H9 (cell line): ENCODE measurements around the gene RBM15. TPM values are rescaled to one million over a fixed set of nuclear protein-coding genes. Genes with fewer than 3 reads are reported as not detected.

ENCODE experiments used
- DNase-seq: peaks from one replicate; pipeline ENCODE4 v3.0.0-alpha.2; 2017
- H2AFZ ChIP-seq: one replicate; pipeline ENCODE4 v1.6.1; 2013; ENCODE audit warnings: mild to moderate bottlenecking, low read length, control low read depth, moderate library complexity
- H2AK5ac ChIP-seq: 2 replicates; pipeline ENCODE4 v1.6.1; 2013; ENCODE audit warnings: low read length, control low read depth, mixed read lengths; ENCODE audit not compliant: insufficient read length
- H2BK120ac ChIP-seq: one replicate; pipeline ENCODE4 v1.6.1; 2013; ENCODE audit warnings: low read depth, mild to moderate bottlenecking, low read length, control low read depth, inconsistent platforms; ENCODE audit not compliant: poor library complexity, severe bottlenecking
- H2BK12ac ChIP-seq: 2 replicates; pipeline ENCODE4 v1.6.1; 2013; ENCODE audit warnings: low read length, control low read depth, mixed read lengths, low read depth; ENCODE audit not compliant: insufficient read length
- H2BK15ac ChIP-seq: 2 replicates; pipeline ENCODE4 v1.6.1; 2013; ENCODE audit warnings: low read depth, low read length, control low read depth
- H2BK20ac ChIP-seq: one replicate; pipeline ENCODE4 v1.6.1; 2013; ENCODE audit warnings: low read depth, mild to moderate bottlenecking, low read length, control low read depth, inconsistent platforms; ENCODE audit not compliant: poor library complexity, severe bottlenecking
- H2BK5ac ChIP-seq: 2 replicates; pipeline ENCODE4 v1.6.1; 2013; ENCODE audit warnings: low read length, control low read depth, mixed read lengths; ENCODE audit not compliant: insufficient read length
- H3K14ac ChIP-seq: 2 replicates; pipeline ENCODE4 v1.6.1; 2013; ENCODE audit warnings: low read length, control low read depth; ENCODE audit not compliant: insufficient read depth
- H3K18ac ChIP-seq: 2 replicates; pipeline ENCODE4 v1.6.1; 2013; ENCODE audit warnings: low read depth, mild to moderate bottlenecking, mixed read lengths, low read length, control low read depth; ENCODE audit not compliant: insufficient read length
- H3K23ac ChIP-seq: 2 replicates; pipeline ENCODE4 v1.6.1; 2013; ENCODE audit warnings: low read length, control low read depth, mixed read lengths, low read depth; ENCODE audit not compliant: insufficient read length
- H3K23me2 ChIP-seq: 2 replicates; pipeline ENCODE4 v1.6.1; 2013; ENCODE audit warnings: low read depth, mild to moderate bottlenecking, mixed read lengths, low read length, control low read depth; ENCODE audit not compliant: insufficient read length, poor library complexity, severe bottlenecking
- H3K27ac ChIP-seq: 2 replicates; pipeline ENCODE4 v1.5.1; 2013; ENCODE audit warnings: low read length, control low read depth, mixed read lengths, low read depth; ENCODE audit not compliant: insufficient read length
- H3K27me3 ChIP-seq: 2 replicates; pipeline ENCODE4 v1.6.1; 2013; ENCODE audit warnings: low read length, control low read depth, inconsistent platforms; ENCODE audit not compliant: insufficient read depth
- H3K4ac ChIP-seq: 2 replicates; pipeline ENCODE4 v1.6.1; 2013; ENCODE audit warnings: low read depth, mild to moderate bottlenecking, control low read depth, inconsistent platforms, low read length, moderate library complexity
- H3K4me1 ChIP-seq: 2 replicates; pipeline ENCODE4 v1.6.1; 2013; ENCODE audit warnings: low read length, control low read depth, inconsistent platforms; ENCODE audit not compliant: insufficient read depth
- H3K4me2 ChIP-seq: 2 replicates; pipeline ENCODE4 v1.6.1; 2013; ENCODE audit warnings: low read length, control low read depth, mixed read lengths; ENCODE audit not compliant: insufficient read length, insufficient read depth
- H3K56ac ChIP-seq: 2 replicates; pipeline ENCODE4 v1.6.1; 2013; ENCODE audit warnings: low read depth, mild to moderate bottlenecking, mixed read lengths, low read length, control low read depth; ENCODE audit not compliant: insufficient read length
- H3K79me1 ChIP-seq: 2 replicates; pipeline ENCODE4 v1.6.1; 2013; ENCODE audit warnings: low read depth, mild to moderate bottlenecking, moderate library complexity, low read length, control low read depth, inconsistent platforms; ENCODE audit not compliant: insufficient read depth, poor library complexity, severe bottlenecking
- H3K79me2 ChIP-seq: 2 replicates; pipeline ENCODE4 v1.6.1; 2013; ENCODE audit warnings: low read length, control low read depth, inconsistent platforms; ENCODE audit not compliant: insufficient read depth
- H3K9ac ChIP-seq: 2 replicates; pipeline ENCODE4 v1.6.1; 2013; ENCODE audit warnings: low read length, control low read depth, mixed read lengths; ENCODE audit not compliant: insufficient read length; ENCODE audit errors: extremely low read depth
- H3K9me3 ChIP-seq: one replicate; pipeline ENCODE4 v1.6.1; 2013; ENCODE audit warnings: low read depth, low read length, inconsistent platforms; ENCODE audit not compliant: control insufficient read depth
- H3T11ph ChIP-seq: one replicate; pipeline ENCODE4 v1.6.1; 2013; ENCODE audit warnings: mild to moderate bottlenecking, low read length, control low read depth, inconsistent platforms
- H4K20me1 ChIP-seq: one replicate; pipeline ENCODE4 v1.6.1; 2013; ENCODE audit not compliant: control insufficient read depth, insufficient read length, insufficient read depth
- H4K5ac ChIP-seq: 2 replicates; pipeline ENCODE4 v1.6.1; 2013; ENCODE audit warnings: low read depth, mild to moderate bottlenecking, mixed read lengths, low read length, control low read depth; ENCODE audit not compliant: insufficient read length
- H4K8ac ChIP-seq: replicated peaks from 2 replicates; pipeline ENCODE4 v1.6.1; 2013; ENCODE audit warnings: low read length, control low read depth, mixed read lengths, low read depth; ENCODE audit not compliant: insufficient read length
- H4K91ac ChIP-seq: 2 replicates; pipeline ENCODE4 v1.6.1; 2013; ENCODE audit warnings: low read depth, mild to moderate bottlenecking, moderate library complexity, mixed read lengths, low read length, control low read depth; ENCODE audit not compliant: insufficient read length
- H3K27ac Mint-ChIP-seq, 3 experiments: 2 replicates in 2 of 3; 3 replicates in 1 of 3; pipeline ENCODE4 v1.8.0; 2020 to 2021; ENCODE audit warnings: mixed read lengths in 3 of 3, mild to moderate bottlenecking in 1 of 3, moderate library complexity in 1 of 3
- H3K27me3 Mint-ChIP-seq: 2 replicates; pipeline ENCODE4 v1.8.0; 2021; ENCODE audit warnings: low read depth, mild to moderate bottlenecking, moderate library complexity, mixed read lengths
- H3K36me3 Mint-ChIP-seq, 3 experiments: 2 replicates in 2 of 3; 3 replicates in 1 of 3; pipeline ENCODE4 v1.8.0; 2020 to 2021; ENCODE audit warnings: low read depth in 3 of 3, mixed read lengths in 3 of 3; ENCODE audit not compliant: insufficient read depth in 1 of 3
- H3K4me1 Mint-ChIP-seq, 2 experiments: 2 replicates each; pipeline ENCODE4 v1.8.0; 2020; ENCODE audit warnings: mixed read lengths in 2 of 2
- H3K4me3 Mint-ChIP-seq, 2 experiments: 2 replicates in 1 of 2; 3 replicates in 1 of 2; pipeline ENCODE4 v1.8.0; 2020 to 2021; ENCODE audit warnings: mild to moderate bottlenecking in 2 of 2, mixed read lengths in 2 of 2, moderate library complexity in 1 of 2
- H3K9me3 Mint-ChIP-seq, 2 experiments: 2 replicates in 1 of 2; 3 replicates in 1 of 2; pipeline ENCODE4 v1.8.0; 2020; ENCODE audit warnings: mild to moderate bottlenecking in 2 of 2, mixed read lengths in 2 of 2, moderate library complexity in 1 of 2
- WGBS: extraction: QIAGEN DNeasy Blood & Tissue Kit; methylation state at CpG from one replicate; pipeline ENCODE4 v1.1.7; 2013; ENCODE audit warnings: missing lambda C conversion rate, low lambda C conversion rate, mixed read lengths; ENCODE audit not compliant: insufficient read length; ENCODE audit errors: extremely low coverage; 5-methylcytosine and 5-hydroxymethylcytosine counted together
- total RNA-seq: library from RNA; stranded (reverse); gene quantifications from 2 replicates; pipeline ENCODE4 v1.2.1, GENCODE V29; 2021
- TF ChIP-seq, protein P1 (sequence below): fragments of 200-600 bp; sonication (generic); conservative IDR thresholded peaks from 3 replicates; pipeline ENCODE4 v1.8.0; 2021; ENCODE audit warnings: antibody characterized with exemption, mild to moderate bottlenecking

RBM15 gene
- total RNA-seq, 1 experiment from 2014 or later, result 62.0 TPM

DNA sequence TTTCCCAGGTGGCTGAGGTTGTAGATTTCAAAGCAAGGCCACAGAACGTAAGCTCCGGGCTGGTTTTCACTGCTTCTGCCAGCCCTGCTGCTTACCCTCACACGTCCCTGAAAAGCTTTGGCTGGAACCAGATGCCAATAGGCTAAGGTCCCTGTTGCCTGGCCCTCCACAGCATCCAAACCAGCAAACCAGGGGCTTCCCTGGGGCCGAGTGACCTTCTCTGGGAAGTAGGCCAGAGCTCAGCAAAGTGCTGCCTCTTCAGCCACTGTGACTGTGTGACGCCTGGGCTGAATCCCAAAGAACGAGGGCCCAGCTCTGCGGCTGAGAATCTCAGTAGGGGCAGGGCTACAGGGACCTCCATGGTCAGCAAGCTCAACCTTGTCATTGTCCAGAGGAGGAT, 28.9 kb upstream of the RBM15 start:
- Histone ChIP-seq H4K8ac (no peak overlapping the region), H3K4me1 (no peaks in the 10 kb centered on the region; the same call in 1 of the 2 replicates), H3K23ac (no peak overlapping the region), H2BK120ac (no peak overlapping the region), H4K20me1 (no peaks in the 10 kb centered on the region), H2BK5ac (no peak overlapping the region), H3K18ac (no peak overlapping the region), H3K27ac (no peak overlapping the region), H4K91ac (no peak overlapping the region), H2BK12ac (no peak overlapping the region), H2AFZ (no peak overlapping the region), H3K4ac (no peak overlapping the region), H3K56ac (no peak overlapping the region), H3K79me1 (no peaks in the 10 kb centered on the region), H3K14ac (no peak overlapping the region), H3K9ac (no peak overlapping the region), H3T11ph (no peak overlapping the region), H2BK20ac (no peak overlapping the region), H3K23me2 (no peaks in the 10 kb centered on the region), H2BK15ac (no peak overlapping the region), H3K27me3 (no peaks in the 10 kb centered on the region), H3K9me3 (no peaks in the 10 kb centered on the region), H4K5ac (no peak overlapping the region), H2AK5ac (no peak overlapping the region), H3K4me2 (no peak overlapping the region), H3K79me2 (no peaks in the 10 kb centered on the region)
- TF ChIP-seq, protein P1, sequence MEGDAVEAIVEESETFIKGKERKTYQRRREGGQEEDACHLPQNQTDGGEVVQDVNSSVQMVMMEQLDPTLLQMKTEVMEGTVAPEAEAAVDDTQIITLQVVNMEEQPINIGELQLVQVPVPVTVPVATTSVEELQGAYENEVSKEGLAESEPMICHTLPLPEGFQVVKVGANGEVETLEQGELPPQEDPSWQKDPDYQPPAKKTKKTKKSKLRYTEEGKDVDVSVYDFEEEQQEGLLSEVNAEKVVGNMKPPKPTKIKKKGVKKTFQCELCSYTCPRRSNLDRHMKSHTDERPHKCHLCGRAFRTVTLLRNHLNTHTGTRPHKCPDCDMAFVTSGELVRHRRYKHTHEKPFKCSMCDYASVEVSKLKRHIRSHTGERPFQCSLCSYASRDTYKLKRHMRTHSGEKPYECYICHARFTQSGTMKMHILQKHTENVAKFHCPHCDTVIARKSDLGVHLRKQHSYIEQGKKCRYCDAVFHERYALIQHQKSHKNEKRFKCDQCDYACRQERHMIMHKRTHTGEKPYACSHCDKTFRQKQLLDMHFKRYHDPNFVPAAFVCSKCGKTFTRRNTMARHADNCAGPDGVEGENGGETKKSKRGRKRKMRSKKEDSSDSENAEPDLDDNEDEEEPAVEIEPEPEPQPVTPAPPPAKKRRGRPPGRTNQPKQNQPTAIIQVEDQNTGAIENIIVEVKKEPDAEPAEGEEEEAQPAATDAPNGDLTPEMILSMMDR, result no peak
- no peaks in the 10 kb centered on the region for H3K9me3 Mint-ChIP-seq
- H3K4me3 Mint-ChIP-seq, result no peak overlapping the region; a peak in 1 of 5 replicates
- no CpG with 5 or more reads among the region's 7 CpGs for WGBS
- no peak overlapping the region for H3K27ac Mint-ChIP-seq
- DNase-seq, result no peak
- H3K36me3 Mint-ChIP-seq, result no peaks in the 10 kb centered on the region
- H3K27me3 Mint-ChIP-seq, result peaks cover 9% of the 10 kb centered on the region
- peaks cover 19 to 21% of the 10 kb centered on the region in 2 experiments for H3K4me1 Mint-ChIP-seq
